ENCODE measurements around the gene SELENOH.

SELENOH gene

DNA sequence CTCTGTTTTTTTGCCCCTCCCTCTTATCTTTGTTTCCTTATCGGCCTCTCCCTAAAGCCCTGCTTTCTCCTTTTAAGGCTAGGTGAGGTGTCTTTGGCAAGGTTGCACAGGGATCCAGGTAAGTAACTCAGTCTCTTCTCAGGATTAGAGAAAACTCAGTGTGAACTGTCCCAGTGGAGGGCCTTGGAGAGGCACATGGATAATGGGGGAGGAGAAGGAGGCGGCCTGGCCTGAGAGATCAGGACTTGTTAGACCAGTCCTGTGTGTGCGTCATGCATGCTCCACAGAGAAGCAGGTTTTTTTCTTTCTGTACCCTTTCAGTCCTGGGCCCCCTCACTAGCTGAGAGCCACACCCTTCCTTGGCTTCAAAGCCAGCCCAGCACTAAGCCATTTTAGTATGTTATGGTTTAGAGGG lies 40.2 kb downstream of the SELENOH start:
- DNase-seq (ENCODE audit: low read depth), result no peak

DNA sequence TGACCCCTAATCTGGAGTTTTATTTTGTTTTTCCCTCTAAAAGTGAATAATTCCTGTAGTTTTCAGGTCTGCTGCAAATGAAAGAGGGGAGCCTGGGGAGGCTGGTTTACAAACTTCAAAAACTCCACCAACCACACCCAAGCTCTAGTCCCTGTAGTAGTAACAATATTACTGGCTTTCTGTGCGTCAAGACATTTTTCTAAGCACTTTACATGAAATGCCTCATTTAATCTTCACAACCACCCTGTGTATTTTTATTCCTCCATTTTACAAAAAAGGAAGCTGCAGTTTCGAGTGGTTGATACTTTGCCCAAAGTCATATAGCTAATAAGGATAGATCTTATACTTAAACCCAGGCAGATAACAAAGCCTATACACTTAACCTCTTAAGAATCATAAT lies 43.8 kb downstream of the SELENOH start:
- no peak for DNase-seq (ENCODE audit: low read depth)

DNA sequence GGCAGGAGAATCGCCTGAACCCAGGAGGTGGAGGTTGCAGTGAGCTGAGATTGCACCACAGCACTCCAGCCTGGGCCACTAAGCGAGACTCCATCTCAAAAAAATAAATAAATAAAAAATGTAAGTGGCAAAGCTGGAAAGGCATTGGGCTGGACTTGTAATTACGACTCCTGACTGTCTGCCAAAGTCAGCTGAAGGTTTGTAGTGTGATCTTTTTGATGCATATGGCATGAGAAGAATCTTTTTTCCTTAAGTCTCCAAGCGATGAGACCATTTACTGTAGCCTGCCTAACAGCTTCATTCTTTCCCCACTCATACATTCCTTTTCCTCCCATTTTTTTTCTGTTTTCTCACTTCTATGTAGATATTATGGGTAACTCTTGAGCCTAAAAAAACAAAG lies 45.1 kb downstream of the SELENOH start:
- no peak for DNase-seq (ENCODE audit: low read depth)

DNA sequence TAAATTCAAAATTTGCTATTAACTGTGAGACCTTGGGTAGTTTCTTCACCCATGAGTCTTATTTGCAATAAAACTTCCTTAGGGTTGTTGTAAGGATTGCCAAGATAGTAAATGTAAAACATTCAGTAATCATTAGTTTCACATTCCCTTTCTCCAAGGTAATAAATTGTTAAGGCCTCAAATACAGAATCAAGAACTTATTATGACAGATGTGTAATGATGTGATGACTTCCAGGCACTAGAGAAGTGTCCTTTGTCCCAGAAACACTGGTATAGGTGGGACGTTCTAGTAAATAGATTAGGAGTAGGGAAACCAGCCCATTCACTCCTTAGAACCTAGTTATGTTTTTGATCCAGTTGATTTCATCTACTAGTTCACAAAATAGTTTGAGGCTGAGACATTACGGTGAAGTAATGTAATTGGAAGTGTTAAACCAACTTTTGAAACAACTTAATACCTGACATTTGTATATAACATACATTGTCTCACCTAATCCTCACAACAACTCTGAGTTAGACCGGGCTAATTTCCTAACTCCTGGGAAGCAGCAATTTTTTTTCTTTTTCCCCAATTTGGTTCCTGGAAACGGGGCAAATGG lies 45.8 kb downstream of the SELENOH start:
- DNase-seq (ENCODE audit: low read depth), result no peak

DNA sequence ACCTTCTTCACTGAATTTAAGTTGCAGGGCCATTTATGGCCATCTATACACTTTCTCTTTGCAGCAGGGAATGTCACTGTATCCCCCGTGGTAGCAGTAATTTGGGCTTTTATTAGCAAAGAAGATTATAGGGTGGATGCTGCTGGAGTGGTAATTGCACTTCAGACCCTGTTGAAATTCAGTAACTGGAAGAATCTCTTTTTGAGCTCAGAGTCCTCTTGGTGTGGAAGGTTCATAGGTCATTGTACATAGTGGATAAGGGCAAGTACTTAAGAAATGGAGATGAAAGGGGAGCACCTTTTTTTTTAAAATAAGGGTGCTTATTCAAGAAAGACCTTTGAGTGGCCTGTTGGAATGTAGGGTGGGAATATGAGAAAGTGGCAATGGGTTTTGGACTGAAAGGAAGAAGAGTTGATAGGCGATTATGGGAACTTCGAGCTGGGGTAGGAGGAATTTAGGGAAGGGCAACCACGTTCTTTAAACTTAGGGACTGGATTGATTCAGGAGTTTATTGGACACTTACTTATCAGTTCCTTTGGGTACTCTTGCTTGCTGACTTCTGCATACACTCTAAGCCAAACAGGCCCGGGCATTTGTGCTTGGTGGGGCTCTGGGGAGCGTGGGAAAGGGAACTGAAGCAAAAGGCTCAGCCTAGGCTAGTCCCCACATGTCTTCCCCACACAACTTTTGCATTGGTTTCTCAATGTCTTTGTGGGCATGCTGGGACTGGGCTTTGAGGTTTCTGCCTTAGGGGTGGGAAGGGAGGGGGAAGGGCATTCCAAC lies 46.8 kb downstream of the SELENOH start:
- DNase-seq (ENCODE audit: low read depth), result no peak

DNA sequence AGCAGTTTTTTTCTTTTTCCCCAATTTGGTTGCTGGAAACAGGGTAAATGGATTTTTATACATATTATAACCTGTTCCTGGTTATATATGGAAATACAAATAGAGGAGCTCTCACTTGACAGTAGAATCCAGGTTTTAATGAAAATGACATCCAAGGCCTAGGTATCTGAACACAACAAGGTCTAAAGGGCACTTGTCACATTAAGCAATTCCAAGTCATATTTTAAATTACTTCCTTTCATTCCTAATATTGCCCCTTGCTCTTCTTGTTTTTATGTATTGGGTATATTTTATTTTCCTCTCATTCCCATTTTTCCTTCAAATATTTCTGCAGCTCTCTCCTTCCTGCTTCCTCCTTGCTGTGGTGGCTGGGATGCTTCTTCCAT lies 47.4 kb downstream of the SELENOH start:
- no peak for DNase-seq (ENCODE audit: low read depth)

DNA sequence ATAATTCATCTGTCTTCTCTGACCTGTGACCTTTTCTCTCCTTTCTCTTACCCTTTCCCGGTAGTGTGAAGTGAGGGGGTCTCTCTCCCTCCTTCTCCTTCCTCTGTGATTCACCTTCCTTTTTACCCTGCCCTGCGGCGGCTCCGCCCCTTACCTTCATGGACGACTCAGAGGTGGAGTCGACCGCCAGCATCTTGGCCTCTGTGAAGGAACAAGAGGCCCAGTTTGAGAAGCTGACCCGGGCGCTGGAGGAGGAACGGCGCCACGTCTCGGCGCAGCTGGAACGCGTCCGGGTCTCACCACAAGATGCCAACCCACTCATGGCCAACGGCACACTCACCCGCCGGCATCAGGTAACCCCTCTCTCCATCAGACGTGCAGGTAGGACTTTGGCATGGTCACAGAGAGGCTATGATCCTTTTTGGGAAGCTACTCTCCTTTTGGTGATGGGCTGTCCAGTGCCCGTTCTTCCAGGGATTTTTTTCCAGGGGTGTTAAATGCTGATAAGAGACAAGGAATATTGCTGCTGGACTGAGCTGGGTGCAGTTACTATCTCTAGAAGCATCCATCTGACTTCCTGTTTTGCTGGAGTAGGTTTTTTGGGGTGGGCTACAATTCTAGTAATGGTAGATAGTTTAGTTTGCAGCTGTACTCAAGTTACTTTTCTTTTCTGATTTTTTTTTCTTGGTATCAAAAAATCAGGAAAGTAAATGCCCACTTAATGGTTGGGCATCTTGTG lies 50.2 kb downstream of the SELENOH start:
- no peak for DNase-seq (ENCODE audit: low read depth)

DNA sequence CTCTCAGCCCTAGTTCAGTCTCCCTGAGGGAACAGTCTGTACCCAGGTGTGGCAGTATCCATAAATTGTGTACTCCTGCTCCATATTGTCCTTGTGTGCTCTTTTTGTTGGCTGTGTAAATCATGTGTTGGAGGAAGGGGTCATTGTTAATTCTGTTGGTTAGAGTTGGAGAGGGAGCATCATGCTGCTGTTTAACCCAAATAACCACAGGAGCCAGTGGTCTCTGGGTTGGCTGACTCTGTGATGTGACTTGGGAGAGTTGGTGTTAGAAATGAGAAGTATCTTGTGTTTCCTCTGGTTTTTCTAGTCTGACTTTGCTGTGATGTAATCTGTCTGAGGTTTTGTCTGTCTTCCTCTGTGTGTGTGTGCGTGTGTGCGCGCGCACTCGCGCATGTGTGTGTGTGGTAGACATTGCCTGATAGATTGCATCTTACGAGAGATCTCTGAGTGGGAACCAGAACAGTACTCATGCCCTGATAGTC lies 50.8 kb downstream of the SELENOH start:
- DNase-seq (ENCODE audit: low read depth), result peak; percentile 81

DNA sequence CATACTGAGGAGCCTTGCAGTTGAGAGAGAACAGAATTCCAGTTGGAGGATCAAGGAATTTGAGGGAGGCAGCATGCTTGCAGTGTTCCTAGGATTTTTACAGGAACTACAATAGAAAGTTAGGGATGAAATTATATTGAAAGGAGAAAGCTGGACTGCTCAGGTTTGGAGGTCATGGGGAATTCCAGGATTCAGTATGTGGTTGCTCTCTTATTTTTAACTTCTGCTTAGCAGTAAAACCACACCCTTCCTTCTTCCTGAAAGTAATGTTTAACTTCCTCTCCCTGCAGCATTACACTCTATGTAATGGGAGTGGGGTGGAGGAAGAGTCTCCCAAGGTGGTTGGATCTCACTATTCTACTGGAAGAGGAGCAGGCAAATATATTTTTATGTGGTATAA lies 51.6 kb downstream of the SELENOH start:
- no peak for DNase-seq (ENCODE audit: low read depth)

All from T-helper 22 cell (primary cell).